ENCODE results near the gene ABLIM1. TPM values are rescaled to one million over a fixed set of nuclear protein-coding genes. Genes with fewer than 3 reads are reported as not detected.

Gene ABLIM1
- total and polyA plus RNA-seq, 2 of the 13 experiments (the other 11 are each of a cell fraction or from before 2014, with no cell fraction given) = 59.4 to 92.7 TPM

DNA sequence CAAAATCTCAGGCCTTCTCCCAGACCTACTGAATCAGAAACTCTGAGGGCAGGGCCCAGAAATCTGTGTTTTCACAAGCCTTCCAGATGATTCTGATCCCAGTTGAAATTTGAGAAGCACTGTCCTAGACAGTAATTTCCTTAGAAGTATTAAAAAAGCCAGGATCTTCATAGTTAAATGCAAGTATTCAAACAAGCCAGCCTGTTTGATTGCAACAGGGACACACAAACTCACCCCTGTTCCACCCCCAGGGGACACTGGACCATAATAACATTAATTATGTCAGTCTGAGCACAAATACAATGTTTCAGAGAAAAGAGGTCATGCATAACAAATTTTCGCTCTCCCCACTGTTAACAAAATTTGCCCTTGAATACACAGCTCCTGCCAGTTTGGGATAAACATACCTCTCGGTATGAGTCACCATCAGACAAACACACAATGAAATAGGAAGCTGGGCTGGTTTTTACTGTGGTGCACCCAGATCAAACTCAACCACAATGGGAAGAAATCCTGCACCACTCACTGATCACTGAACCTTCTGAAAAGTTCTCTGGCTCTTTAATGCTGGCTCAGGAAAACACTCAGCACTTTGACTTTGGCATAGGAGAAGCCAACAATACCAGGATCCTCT lies 34.3 kb downstream of the ABLIM1 start (continued):
- TF ChIP-seq, protein P1, sequence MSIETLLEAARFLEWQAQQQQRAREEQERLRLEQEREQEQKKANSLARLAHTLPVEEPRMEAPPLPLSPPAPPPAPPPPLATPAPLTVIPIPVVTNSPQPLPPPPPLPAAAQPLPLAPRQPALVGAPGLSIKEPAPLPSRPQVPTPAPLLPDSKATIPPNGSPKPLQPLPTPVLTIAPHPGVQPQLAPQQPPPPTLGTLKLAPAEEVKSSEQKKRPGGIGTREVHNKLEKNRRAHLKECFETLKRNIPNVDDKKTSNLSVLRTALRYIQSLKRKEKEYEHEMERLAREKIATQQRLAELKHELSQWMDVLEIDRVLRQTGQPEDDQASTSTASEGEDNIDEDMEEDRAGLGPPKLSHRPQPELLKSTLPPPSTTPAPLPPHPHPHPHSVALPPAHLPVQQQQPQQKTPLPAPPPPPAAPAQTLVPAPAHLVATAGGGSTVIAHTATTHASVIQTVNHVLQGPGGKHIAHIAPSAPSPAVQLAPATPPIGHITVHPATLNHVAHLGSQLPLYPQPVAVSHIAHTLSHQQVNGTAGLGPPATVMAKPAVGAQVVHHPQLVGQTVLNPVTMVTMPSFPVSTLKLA (IDR thresholded peaks at IDR 0.05) = no peak
- TF ChIP-seq DPF2 (CRISPR knock-in tag; IDR thresholded peaks at IDR 0.05; ENCODE audit: borderline replicate concordance, low read depth) (peak; percentile 70), FOXA1 (IDR thresholded peaks at IDR 0.05) (no peak), FOXA1 (CRISPR knock-in tag; IDR thresholded peaks at IDR 0.05) (peak; percentile 53), CEBPG (CRISPR knock-in tag; IDR thresholded peaks at IDR 0.05) (peak; percentile 17; the same call in 1 of the 2 replicates), ZNF337 (CRISPR knock-in tag; IDR thresholded peaks at IDR 0.05; ENCODE audit: borderline replicate concordance, low read depth) (0 out of 2 replicates have a peak, but pooled peaks have one; percentile 39), ZNF124 (CRISPR knock-in tag; IDR thresholded peaks at IDR 0.05) (no peak), KLF11 (CRISPR knock-in tag; IDR thresholded peaks at IDR 0.05) (no peak), RXRB (CRISPR knock-in tag; IDR thresholded peaks at IDR 0.05; ENCODE audit: borderline replicate concordance) (peak; percentile 48; the same call in 1 of the 2 replicates), ZNF547 (CRISPR knock-in tag; IDR thresholded peaks at IDR 0.05) (0 out of 2 replicates have a peak, but pooled peaks have one; percentile 22), SAFB2 (CRISPR knock-in tag; IDR thresholded peaks at IDR 0.05; ENCODE audit: borderline replicate concordance, low read depth) (no peak), FOXA3 (CRISPR knock-in tag; IDR thresholded peaks at IDR 0.05) (peak; percentile 64), ZNF761 (CRISPR knock-in tag; conservative IDR thresholded peaks at IDR 0.05) (0 out of 2 replicates have a peak, but pooled peaks have one; percentile 37), GFI1 (CRISPR knock-in tag; IDR thresholded peaks at IDR 0.05; ENCODE audit: borderline replicate concordance) (0 out of 2 replicates have a peak, but pooled peaks have one; percentile 25), TARDBP (CRISPR knock-in tag; IDR thresholded peaks at IDR 0.05) (0 out of 2 replicates have a peak, but pooled peaks have one; percentile 36), EP300 (IDR thresholded peaks at IDR 0.05; ENCODE audit: low read depth in 2 of 2, low read length in 2 of 2) (peak in 1 of 2 experiments; percentile 41; a peak in 1 of 4 replicates), EP300 (CRISPR knock-in tag; IDR thresholded peaks at IDR 0.05; ENCODE audit: borderline replicate concordance) (no peak), NR2F6 (IDR thresholded peaks at IDR 0.05) (peak; percentile 21; the same call in 1 of the 2 replicates), NR2F6 (CRISPR knock-in tag; IDR thresholded peaks at IDR 0.05) (no peak), SOX6 (IDR thresholded peaks at IDR 0.05) (no peak), SOX6 (CRISPR knock-in tag; IDR thresholded peaks at IDR 0.05) (peak; percentile 91), ELF3 (CRISPR knock-in tag; IDR thresholded peaks at IDR 0.05) (peak; percentile 73), HDAC1 (CRISPR knock-in tag; IDR thresholded peaks at IDR 0.05) (0 out of 2 replicates have a peak, but pooled peaks have one; percentile 19), PATZ1 (CRISPR knock-in tag; IDR thresholded peaks at IDR 0.05) (peak; percentile 33; the same call in 1 of the 2 replicates)
- TF ChIP-seq, protein P2, sequence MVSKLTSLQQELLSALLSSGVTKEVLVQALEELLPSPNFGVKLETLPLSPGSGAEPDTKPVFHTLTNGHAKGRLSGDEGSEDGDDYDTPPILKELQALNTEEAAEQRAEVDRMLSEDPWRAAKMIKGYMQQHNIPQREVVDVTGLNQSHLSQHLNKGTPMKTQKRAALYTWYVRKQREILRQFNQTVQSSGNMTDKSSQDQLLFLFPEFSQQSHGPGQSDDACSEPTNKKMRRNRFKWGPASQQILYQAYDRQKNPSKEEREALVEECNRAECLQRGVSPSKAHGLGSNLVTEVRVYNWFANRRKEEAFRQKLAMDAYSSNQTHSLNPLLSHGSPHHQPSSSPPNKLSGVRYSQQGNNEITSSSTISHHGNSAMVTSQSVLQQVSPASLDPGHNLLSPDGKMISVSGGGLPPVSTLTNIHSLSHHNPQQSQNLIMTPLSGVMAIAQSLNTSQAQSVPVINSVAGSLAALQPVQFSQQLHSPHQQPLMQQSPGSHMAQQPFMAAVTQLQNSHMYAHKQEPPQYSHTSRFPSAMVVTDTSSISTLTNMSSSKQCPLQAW (CRISPR knock-in tag; IDR thresholded peaks at IDR 0.05) = peak; percentile 54; the same call in 1 of the 2 replicates
- TF ChIP-seq, protein P3, sequence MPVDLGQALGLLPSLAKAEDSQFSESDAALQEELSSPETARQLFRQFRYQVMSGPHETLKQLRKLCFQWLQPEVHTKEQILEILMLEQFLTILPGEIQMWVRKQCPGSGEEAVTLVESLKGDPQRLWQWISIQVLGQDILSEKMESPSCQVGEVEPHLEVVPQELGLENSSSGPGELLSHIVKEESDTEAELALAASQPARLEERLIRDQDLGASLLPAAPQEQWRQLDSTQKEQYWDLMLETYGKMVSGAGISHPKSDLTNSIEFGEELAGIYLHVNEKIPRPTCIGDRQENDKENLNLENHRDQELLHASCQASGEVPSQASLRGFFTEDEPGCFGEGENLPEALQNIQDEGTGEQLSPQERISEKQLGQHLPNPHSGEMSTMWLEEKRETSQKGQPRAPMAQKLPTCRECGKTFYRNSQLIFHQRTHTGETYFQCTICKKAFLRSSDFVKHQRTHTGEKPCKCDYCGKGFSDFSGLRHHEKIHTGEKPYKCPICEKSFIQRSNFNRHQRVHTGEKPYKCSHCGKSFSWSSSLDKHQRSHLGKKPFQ (CRISPR knock-in tag; IDR thresholded peaks at IDR 0.05; ENCODE audit: insufficient replicate concordance) = peak; percentile 38

Measured in HepG2 (cell line).